Tibial artery (tissue), 4 donors: ENCODE measurements around the gene TRIM59.
A peak's percentile ranks its signal among the peaks of the same experiment; 100 is the strongest.

Source experiments
- DNase-seq, 2 donors: peaks; one replicate each; pipeline ENCODE4 v3.0.0-alpha.2; 2019
- H3K27ac ChIP-seq, 2 donors: fragments of 200-600 bp; sonication (generic) in 1 of 2; 1 replicate in 1 of 2; 2 replicates in 1 of 2; pipeline ENCODE4 v1.5.1; 2018 to 2019; ENCODE audit warnings: mild to moderate bottlenecking in 1 of 2
- H3K27me3 ChIP-seq, 2 donors: fragments of 200-600 bp; sonication (generic) in 1 of 2; one replicate each; pipeline versions ENCODE4 v1.5.1 to v1.6.0; 2016 to 2019
- H3K36me3 ChIP-seq, 3 donors: fragments of 200-600 bp; sonication (generic) in 2 of 3; one replicate each; pipeline ENCODE4 v1.5.1; 2016 to 2019; ENCODE audit warnings: mild to moderate bottlenecking in 2 of 3
- H3K4me1 ChIP-seq, 4 donors: fragments of 200-600 bp; sonication (generic) in 2 of 4; 1 replicate in 3 of 4; 2 replicates in 1 of 4; pipeline ENCODE4 v1.5.1; 2016 to 2019
- H3K4me3 ChIP-seq, 2 donors: fragments of 200-600 bp; sonication (generic) in 1 of 2; 1 replicate in 1 of 2; 2 replicates in 1 of 2; pipeline ENCODE4 v1.5.1; 2018 to 2019; ENCODE audit warnings: mild to moderate bottlenecking in 2 of 2
- H3K9me3 ChIP-seq, 3 donors: fragments of 200-600 bp; sonication (generic) in 1 of 3; one replicate each; pipeline ENCODE4 v1.5.1; 2016 to 2019
- CTCF ChIP-seq, 2 experiments: fragments of 200-600 bp in 1 of 2; fragments of 450-650 bp in 1 of 2; IDR thresholded peaks; one replicate each; pipeline ENCODE4 v1.5.1; 2017 to 2019; ENCODE audit warnings: antibody characterized with exemption in 2 of 2, mild to moderate bottlenecking in 1 of 2, moderate library complexity in 1 of 2
- intact Hi-C: fragments of 100-400 bp; cut with DNase I; formaldehyde crosslinking; loops from one replicate; pipeline ENCODE4 v1.15.0; 2023; ENCODE audit warnings: low total_unique reads

The TRIM59 gene

GRCh38 chr3:160417311-160417710 lies 32.3 kb downstream of the TRIM59 start:
- Histone ChIP-seq H3K27ac (no peak overlapping the region), H3K9me3 (no peaks in the 10 kb centered on the region), H3K4me3 (no peak overlapping the region), H3K4me1 (no peaks in the 10 kb centered on the region), H3K36me3 (peaks cover 14 to 49% (median 30%) of the 10 kb centered on the region in 3 donors), H3K27me3 (no peaks in the 10 kb centered on the region)
- TF ChIP-seq CTCF (IDR thresholded peaks at IDR 0.05) = no peak
- intact Hi-C loops = loop anchor here (5.0 to 10.0 kb wide), 2 partner anchors 253 to 380 kb away; no protein-coding TSS in a partner anchor
- no peak for DNase-seq

GRCh38 chr3:160413613-160414248 lies 35.9 kb downstream of the TRIM59 start:
- no peak overlapping the region for H3K4me3 ChIP-seq
- H3K4me1 ChIP-seq = no peaks in the 10 kb centered on the region
- intact Hi-C loops = loop anchor here (10.0 kb wide), 1 partner anchor 249 kb away; no protein-coding TSS in a partner anchor
- H3K27ac ChIP-seq = no peak overlapping the region
- peak; percentile 71 to 83 for TF ChIP-seq CTCF (IDR thresholded peaks at IDR 0.05)
- DNase-seq = peak in 1 of 2 donors; percentile 41
- H3K27me3 ChIP-seq = no peaks in the 10 kb centered on the region
- H3K9me3 ChIP-seq = no peaks in the 10 kb centered on the region
- H3K36me3 ChIP-seq = peaks cover 0 to 34% (median 16%) of the 10 kb centered on the region in 3 donors

GRCh38 chr3:160412477-160412876 lies 37.1 kb downstream of the TRIM59 start:
- Histone ChIP-seq H3K27ac (no peak overlapping the region), H3K9me3 (no peaks in the 10 kb centered on the region), H3K36me3 (peaks cover 0 to 28% (median 10%) of the 10 kb centered on the region in 3 donors), H3K4me1 (no peaks in the 10 kb centered on the region), H3K27me3 (no peaks in the 10 kb centered on the region), H3K4me3 (no peak overlapping the region)
- intact Hi-C loops = loop anchor here (10.0 kb wide), 1 partner anchor 248 kb away; no protein-coding TSS in a partner anchor
- no peak for DNase-seq
- TF ChIP-seq CTCF (IDR thresholded peaks at IDR 0.05) = no peak

GRCh38 chr3:160409812-160410610 lies 39.6 kb downstream of the TRIM59 start:
- no peaks in the 10 kb centered on the region for H3K4me1 ChIP-seq
- no peak overlapping the region for H3K27ac ChIP-seq
- H3K27me3 ChIP-seq = no peaks in the 10 kb centered on the region
- no peak overlapping the region for H3K4me3 ChIP-seq
- no peak for TF ChIP-seq CTCF (IDR thresholded peaks at IDR 0.05)
- H3K9me3 ChIP-seq = no peaks in the 10 kb centered on the region
- peaks cover 0 to 9% (median 2%) of the 10 kb centered on the region in 3 donors for H3K36me3 ChIP-seq
- intact Hi-C loops = loop anchor here (10.0 kb wide), 2 partner anchors 155 to 245 kb away; partner anchors contain the start of gene KPNA4
- DNase-seq = no peak

- intact Hi-C loops = loop anchor here (10.0 kb wide), 1 partner anchor 161 kb away; the partner anchor contains the start of gene KPNA4
- H3K4me3 ChIP-seq = peak overlapping the region; percentile 63 to 81
Observed at GRCh38 chr3:160403796-160404470, 45.7 kb downstream of the TRIM59 start.

More at GRCh38 chr3:160403796-160404470, 45.7 kb downstream of the TRIM59 start:
- no peak for DNase-seq
- H3K27ac ChIP-seq = peak overlapping the region; percentile 87 to 88
- H3K4me1 ChIP-seq = peaks cover 0 to 12% (median 7%) of the 10 kb centered on the region in 4 donors
- H3K36me3 ChIP-seq = no peaks in the 10 kb centered on the region
- no peak for TF ChIP-seq CTCF (IDR thresholded peaks at IDR 0.05)
- H3K27me3 ChIP-seq = no peaks in the 10 kb centered on the region
- no peaks in the 10 kb centered on the region for H3K9me3 ChIP-seq
